ENCODE measurements around the gene CSH1.
"Not testable (repeated sequence)": the region's sequence is repeated elsewhere in the genome, so short reads cannot be mapped to it uniquely, and the experiment has no call there.

CSH1 gene

DNA sequence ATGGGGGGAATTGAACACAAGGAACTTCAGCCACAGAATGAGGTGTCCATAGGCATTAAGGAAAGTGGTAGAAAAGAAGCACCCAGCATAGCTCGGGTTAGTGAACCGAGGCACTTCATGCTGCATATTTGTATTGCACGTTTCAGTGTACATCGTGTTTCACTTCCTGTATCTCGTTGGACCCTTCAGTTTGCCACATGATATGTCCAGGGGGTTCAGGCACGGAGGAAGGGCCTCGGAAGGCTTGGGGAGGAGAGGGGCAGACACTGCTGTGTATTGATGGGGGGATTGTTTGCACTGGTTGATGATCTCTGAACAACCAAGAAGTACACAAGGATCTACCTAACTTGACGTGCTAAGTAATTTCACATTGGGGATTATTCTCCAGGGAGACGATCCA lies 26.0 kb upstream of the CSH1 start:
- not testable (repeated sequence) for H3K27me3 Mint-ChIP-seq; ATAC-seq (replicated peaks); DNase-seq; H3K9me3 Mint-ChIP-seq; H3K36me3 Mint-ChIP-seq (ENCODE audit: insufficient read depth); H3K4me3 Mint-ChIP-seq
- peak overlapping the region in 1 of 2 donors; percentile 62 for H3K27ac Mint-ChIP-seq
- H3K4me1 Mint-ChIP-seq (ENCODE audit: low read depth in 2 of 2) = peaks cover 6 to 12% of the 10 kb centered on the region in 2 donors

DNA sequence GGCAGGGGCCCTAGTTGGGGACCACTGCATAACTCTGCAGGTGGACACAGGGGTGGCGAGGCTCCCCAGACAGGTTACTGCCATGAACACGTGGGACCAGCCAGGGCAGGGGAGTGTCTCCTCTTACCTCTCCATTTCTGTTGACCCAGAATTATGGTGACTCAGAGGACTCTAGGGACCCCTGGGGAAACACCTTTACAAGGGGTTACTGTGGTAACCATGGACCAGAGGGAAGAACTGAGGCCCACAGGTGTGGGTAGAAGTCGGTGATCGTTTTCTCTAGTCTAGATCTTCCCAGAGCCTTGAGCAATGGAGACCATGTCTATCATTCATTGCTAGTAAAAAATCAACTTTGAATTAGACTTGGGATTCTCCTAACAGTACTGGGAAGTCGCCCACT lies 24.4 kb upstream of the CSH1 start:
- not testable (repeated sequence) for H3K36me3 Mint-ChIP-seq (ENCODE audit: insufficient read depth); H3K27ac Mint-ChIP-seq; H3K27me3 Mint-ChIP-seq; H3K4me3 Mint-ChIP-seq; ATAC-seq (replicated peaks); H3K9me3 Mint-ChIP-seq; DNase-seq
- peaks cover 6 to 12% of the 10 kb centered on the region in 2 donors for H3K4me1 Mint-ChIP-seq (ENCODE audit: low read depth in 2 of 2)

DNA sequence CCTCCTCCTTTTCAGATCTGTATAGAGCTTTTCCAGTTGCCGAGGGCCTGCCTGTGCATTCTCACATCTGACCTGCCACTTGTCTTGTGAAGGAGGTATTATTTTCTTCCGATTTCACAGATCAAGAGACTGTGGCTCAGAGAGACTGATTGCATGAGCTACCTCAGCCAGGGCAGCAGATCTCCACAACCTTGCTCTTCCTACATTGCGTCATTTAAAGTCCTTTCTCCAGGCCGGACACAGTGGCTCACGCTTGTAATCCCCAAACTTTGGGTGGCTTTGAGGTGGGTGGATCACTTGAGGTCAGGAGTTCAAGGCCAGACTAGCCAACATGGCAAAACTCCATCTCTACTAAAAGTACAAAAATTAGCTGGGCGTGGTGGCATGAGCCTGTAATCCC lies 23.7 kb upstream of the CSH1 start:
- not testable (repeated sequence) for H3K36me3 Mint-ChIP-seq (ENCODE audit: insufficient read depth); ATAC-seq (replicated peaks); H3K27ac Mint-ChIP-seq; H3K9me3 Mint-ChIP-seq; H3K27me3 Mint-ChIP-seq; DNase-seq; H3K4me3 Mint-ChIP-seq
- peaks cover 6 to 12% of the 10 kb centered on the region in 2 donors for H3K4me1 Mint-ChIP-seq (ENCODE audit: low read depth in 2 of 2)

DNA sequence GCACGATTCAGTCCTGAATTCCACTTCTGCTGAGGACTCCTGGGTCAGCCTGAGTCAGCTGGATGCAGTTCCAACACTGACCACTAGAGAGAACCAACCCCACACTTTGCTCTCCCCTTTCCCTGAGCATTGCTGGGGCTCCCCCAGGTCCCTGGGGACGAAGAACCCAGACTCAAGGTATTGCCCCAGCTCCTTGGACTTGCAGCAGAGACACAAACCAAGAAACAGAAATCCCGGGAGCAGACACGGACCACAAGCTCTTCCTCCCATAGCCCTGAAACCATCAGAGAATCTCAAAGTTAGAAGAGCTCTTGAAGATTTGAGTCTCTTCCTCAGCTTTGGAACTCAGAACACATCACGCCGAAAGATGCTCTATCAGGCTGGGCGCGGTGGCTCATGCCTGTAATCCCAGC lies 22.9 kb upstream of the CSH1 start:
- Mint-ChIP-seq H3K27ac (peak overlapping the region; percentile 23 to 63), H3K36me3 (ENCODE audit: insufficient read depth) (no peaks in the 10 kb centered on the region), H3K4me1 (ENCODE audit: low read depth in 2 of 2) (peaks cover 6 to 12% of the 10 kb centered on the region in 2 donors), H3K27me3 (peaks cover 5 to 9% of the 10 kb centered on the region in 2 donors), H3K4me3 (peak overlapping the region in 1 of 2 donors; percentile 2), H3K9me3 (no peaks in the 10 kb centered on the region)
- ATAC-seq (replicated peaks) (peak; percentile 97), DNase-seq (peak; percentile 71 to 81 (median 77))

DNA sequence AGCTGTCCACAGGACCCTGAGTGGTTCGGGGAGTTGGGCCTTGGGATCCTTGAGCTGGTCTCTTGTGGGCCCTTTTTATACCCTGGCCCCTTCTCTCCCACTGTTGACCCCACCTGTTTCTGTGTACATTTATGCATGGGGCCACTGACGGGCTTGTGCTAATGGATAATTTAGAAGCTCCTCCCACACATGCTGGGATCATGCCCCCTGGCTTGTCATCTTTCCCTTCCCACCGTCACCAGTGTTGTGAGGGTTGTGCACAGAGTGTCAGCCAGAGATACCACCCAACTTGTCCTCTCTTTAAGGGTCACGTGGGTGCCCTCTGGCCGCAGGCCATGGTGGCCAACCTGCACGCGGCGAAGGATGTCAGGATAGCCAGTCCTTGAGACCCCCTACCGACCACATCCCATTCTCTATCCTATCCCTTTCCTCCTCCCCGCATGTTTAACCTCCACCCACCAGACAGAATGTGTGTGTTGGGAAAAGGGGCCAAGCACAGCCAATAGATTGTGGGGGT lies 22.5 kb upstream of the CSH1 start, which contains the start of gene GH1:
GH1 (minus strand) TSS at position 51 of the 517 bp plus-strand sequence. CDS start 63 bp downstream, outside the sequence.
- H3K4me3 Mint-ChIP-seq = peak within 1 kb of the TSS in 1 of 2 donors; percentile 2
- H3K27me3 Mint-ChIP-seq; H3K36me3 Mint-ChIP-seq (ENCODE audit: insufficient read depth); ATAC-seq (replicated peaks); H3K9me3 Mint-ChIP-seq; DNase-seq: not testable (repeated sequence)
- H3K4me1 Mint-ChIP-seq (ENCODE audit: low read depth in 2 of 2) = peaks cover 6 to 12% of the 10 kb centered on the region in 2 donors
- H3K27ac Mint-ChIP-seq = peak within 1 kb of the TSS; percentile 23 to 63

DNA sequence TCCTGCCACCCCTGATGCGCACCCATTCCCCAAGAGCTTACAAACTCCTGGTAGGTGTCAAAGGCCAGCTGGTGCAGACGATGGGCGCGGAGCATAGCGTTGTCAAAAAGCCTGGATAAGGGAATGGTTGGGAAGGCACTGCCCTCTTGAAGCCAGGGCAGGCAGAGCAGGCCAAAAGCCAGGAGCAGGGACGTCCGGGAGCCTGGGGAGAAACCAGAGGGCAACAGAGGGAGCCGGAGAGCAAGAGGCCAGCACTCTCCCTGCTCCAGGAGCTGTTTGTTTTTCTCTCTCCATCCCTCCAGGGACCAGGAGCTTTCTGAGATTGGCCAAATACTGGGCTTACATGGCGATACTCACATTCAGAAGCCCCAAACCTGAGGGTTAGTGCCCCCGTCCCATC lies 21.9 kb upstream of the CSH1 start:
- no peaks in the 10 kb centered on the region for H3K9me3 Mint-ChIP-seq
- no peak overlapping the region for H3K27ac Mint-ChIP-seq
- H3K4me3 Mint-ChIP-seq = no peak overlapping the region
- peaks cover 5 to 9% of the 10 kb centered on the region in 2 donors for H3K27me3 Mint-ChIP-seq
- ATAC-seq (replicated peaks) (no peak), DNase-seq (no peak)
- H3K4me1 Mint-ChIP-seq (ENCODE audit: low read depth in 2 of 2) = peaks cover 6 to 12% of the 10 kb centered on the region in 2 donors
- H3K36me3 Mint-ChIP-seq (ENCODE audit: insufficient read depth) = no peaks in the 10 kb centered on the region

DNA sequence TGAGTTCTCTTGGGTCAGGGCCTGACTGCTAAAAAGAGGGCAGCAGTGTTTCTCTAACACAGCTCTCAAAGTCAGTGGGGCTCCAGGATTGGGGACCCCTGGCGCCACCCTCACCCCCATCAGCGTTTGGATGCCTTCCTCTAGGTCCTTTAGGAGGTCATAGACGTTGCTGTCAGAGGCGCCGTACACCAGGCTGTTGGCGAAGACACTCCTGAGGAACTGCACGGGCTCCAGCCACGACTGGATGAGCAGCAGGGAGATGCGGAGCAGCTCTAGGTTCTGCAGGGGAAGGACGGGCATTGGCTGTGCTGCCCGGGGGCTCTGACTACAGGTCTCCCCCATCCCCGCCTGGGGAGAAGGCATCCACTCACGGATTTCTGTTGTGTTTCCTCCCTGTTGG lies 21.3 kb upstream of the CSH1 start:
- Mint-ChIP-seq H3K27me3 (peaks cover 5 to 9% of the 10 kb centered on the region in 2 donors), H3K4me3 (no peak overlapping the region), H3K9me3 (no peaks in the 10 kb centered on the region), H3K27ac (no peak overlapping the region), H3K4me1 (ENCODE audit: low read depth in 2 of 2) (peaks cover 6 to 12% of the 10 kb centered on the region in 2 donors), H3K36me3 (ENCODE audit: insufficient read depth) (no peaks in the 10 kb centered on the region)
- no peak for ATAC-seq (replicated peaks)
- no peak for DNase-seq

DNA sequence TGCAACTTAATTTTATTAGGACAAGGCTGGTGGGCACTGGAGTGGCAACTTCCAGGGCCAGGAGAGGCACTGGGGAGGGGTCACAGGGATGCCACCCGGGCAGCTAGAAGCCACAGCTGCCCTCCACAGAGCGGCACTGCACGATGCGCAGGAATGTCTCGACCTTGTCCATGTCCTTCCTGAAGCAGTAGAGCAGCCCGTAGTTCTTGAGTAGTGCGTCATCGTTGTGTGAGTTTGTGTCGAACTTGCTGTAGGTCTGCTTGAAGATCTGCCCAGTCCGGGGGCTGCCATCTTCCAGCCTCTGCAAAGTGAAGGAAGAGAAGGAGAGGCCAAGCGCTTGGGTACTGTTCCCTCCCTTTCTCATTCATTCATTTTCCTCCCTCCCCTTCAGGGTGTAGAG lies 20.8 kb upstream of the CSH1 start:
- not testable (repeated sequence) for ATAC-seq (replicated peaks); H3K4me1 Mint-ChIP-seq (ENCODE audit: low read depth in 2 of 2)

DNA sequence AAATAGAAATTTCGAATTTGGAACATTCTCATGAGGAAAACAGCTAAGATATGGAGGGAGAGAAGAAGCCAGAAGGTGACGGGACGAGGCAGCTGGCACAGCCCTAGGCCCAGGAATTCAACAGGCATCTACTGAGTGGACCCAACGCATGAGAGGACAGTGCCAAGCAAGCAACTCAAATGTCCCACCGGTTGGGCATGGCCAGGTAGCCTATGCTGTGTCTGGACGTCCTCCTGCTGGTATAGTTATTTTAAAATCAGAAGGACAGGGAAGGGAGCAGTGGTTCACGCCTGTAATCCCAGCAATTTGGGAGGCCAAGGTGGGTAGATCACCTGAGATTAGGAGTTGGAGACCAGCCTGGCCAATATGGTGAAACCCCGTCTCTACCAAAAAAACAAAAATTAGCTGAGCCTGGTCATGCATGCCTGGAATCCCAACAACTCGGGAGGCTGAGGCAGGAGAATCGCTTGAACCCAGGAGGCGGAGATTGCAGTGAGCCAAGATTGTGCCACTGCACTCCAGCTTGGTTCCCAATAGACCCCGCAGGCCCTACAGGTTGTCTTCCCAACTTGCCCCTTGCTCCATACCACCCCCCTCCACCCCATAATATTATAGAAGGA lies 20.3 kb upstream of the CSH1 start:
- Mint-ChIP-seq H3K36me3 (ENCODE audit: insufficient read depth) (no peaks in the 10 kb centered on the region), H3K4me3 (no peak overlapping the region), H3K9me3 (no peaks in the 10 kb centered on the region), H3K27me3 (peaks cover 5 to 10% of the 10 kb centered on the region in 2 donors), H3K27ac (no peak overlapping the region), H3K4me1 (ENCODE audit: low read depth in 2 of 2) (peaks cover 6 to 12% of the 10 kb centered on the region in 2 donors)
- ATAC-seq (replicated peaks) (no peak), DNase-seq (no peak)

More for the DNA sequence above, 20.8 kb upstream of the CSH1 start:
- DNase-seq; H3K4me3 Mint-ChIP-seq; H3K9me3 Mint-ChIP-seq; H3K27me3 Mint-ChIP-seq; H3K36me3 Mint-ChIP-seq (ENCODE audit: insufficient read depth); H3K27ac Mint-ChIP-seq: not testable (repeated sequence)

DNA sequence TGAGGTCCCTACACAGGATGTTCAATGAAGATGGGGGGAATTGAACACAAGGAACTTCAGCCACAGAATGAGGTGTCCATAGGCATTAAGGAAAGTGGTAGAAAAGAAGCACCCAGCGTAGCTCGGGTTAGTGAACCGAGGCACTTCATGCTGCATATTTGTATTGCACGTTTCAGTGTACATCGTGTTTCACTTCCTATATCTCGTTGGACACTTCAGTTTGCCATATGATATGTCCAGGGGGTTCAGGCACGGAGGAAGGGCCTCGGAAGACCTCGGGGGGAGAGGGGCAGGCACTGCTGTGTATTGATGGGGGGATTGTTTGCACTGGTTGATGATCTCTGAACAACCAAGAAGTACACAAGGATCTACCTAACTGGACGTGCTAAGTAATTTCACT lies 19.4 kb upstream of the CSH1 start:
- not testable (repeated sequence) for ATAC-seq (replicated peaks); DNase-seq; H3K4me3 Mint-ChIP-seq; H3K9me3 Mint-ChIP-seq; H3K27ac Mint-ChIP-seq; H3K36me3 Mint-ChIP-seq (ENCODE audit: insufficient read depth)
- Mint-ChIP-seq H3K4me1 (ENCODE audit: low read depth in 2 of 2) (peaks cover 9 to 16% of the 10 kb centered on the region in 2 donors), H3K27me3 (peaks cover 10 to 18% of the 10 kb centered on the region in 2 donors)

DNA sequence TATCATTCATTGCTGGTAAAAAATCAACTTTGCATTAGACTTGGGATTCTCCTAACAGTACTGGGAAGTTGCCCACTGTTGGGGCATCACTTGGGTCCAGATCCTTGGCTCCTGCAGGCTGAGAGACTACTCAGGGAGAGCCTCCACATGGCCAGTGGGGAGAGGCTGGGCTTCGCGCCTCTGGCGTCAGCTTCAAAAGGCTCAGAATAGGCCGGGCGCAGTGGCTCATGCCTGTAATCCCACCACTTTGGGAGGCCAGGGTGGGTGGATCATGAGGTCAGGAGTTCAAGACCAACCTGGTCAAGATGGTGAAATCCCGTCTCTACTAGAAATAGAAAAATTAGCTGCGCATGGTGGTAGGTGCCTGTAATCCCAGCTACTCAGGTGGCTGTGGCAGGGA lies 18.1 kb upstream of the CSH1 start:
- ATAC-seq (replicated peaks) = no peak
- H3K36me3 Mint-ChIP-seq (ENCODE audit: insufficient read depth) = peaks cover 4% of the 10 kb centered on the region
- H3K27me3 Mint-ChIP-seq = peaks cover 10 to 17% of the 10 kb centered on the region in 2 donors
- no peak for DNase-seq
- H3K4me1 Mint-ChIP-seq (ENCODE audit: low read depth in 2 of 2) = peaks cover 9 to 13% of the 10 kb centered on the region in 2 donors
- H3K9me3 Mint-ChIP-seq = no peaks in the 10 kb centered on the region
- no peak overlapping the region for H3K27ac Mint-ChIP-seq
- H3K4me3 Mint-ChIP-seq = no peak overlapping the region

DNA sequence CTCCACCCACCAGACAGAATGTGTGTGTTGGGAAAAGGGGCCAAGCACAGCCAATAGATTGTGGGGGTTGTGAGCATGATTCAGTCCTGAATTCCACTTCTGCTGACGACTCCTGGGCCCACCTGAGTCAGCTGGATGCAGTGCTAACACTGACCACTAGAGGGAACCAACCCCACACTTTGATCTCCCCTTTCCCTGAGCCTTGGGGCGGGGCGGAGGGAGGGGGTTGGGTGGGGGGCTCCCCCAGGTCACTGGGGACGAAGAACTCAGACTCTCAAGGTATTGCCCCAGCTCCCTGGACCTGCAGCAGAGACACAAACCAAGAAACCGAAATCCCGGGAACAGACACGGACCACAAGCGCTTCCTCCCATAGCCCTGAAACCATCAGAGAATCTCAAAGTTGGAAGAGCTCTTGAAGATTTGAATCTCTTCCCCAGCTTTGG lies 15.3 kb upstream of the CSH1 start:
- ATAC-seq (replicated peaks) (peak; percentile 81), DNase-seq (peak; percentile 60 to 71 (median 64))
- Mint-ChIP-seq H3K9me3 (no peaks in the 10 kb centered on the region), H3K4me3 (no peak overlapping the region), H3K27ac (no peak overlapping the region), H3K4me1 (ENCODE audit: low read depth in 2 of 2) (peaks cover 3 to 8% of the 10 kb centered on the region in 2 donors), H3K36me3 (ENCODE audit: insufficient read depth) (peaks cover 4% of the 10 kb centered on the region), H3K27me3 (peaks cover 5 to 9% of the 10 kb centered on the region in 2 donors)

DNA sequence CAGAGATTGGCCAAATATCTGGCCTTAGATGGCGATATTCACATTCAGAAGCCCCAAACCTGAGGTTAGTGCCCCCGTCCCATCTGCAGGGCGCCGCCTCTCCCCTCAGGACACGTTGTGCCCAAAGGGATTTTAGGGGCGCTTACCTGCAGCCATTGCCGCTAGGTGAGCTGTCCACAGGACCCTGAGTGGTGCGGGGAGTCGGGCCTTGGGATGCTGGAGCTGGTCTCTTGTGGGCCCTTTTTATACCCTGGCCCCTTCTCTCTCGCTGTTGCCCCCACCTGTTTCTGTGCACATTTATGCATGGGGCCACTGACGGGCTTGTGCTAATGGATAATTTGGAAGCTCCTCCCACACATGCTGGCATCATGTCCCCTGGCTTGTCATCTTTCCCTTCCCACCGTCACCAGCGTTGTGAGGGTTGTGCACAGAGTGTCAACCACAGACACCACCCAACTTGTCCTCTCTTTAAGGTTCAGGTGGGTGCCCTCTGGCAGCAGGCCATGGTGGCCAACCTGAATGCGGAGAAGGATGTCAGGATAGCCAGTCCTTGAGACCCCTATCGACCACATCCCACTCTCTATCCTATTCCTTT lies 14.8 kb upstream of the CSH1 start, which contains the start of gene CSHL1:
CSHL1 (minus strand) TSS at position 218 of the 595 bp plus-strand sequence; CDS start at position 156, 62 bp downstream.
- no peaks in the 10 kb centered on the region for H3K9me3 Mint-ChIP-seq
- ATAC-seq (replicated peaks) (no peak), DNase-seq (no peak)
- H3K4me3 Mint-ChIP-seq = no peak within 1 kb of the TSS
- peaks cover 3 to 8% of the 10 kb centered on the region in 2 donors for H3K4me1 Mint-ChIP-seq (ENCODE audit: low read depth in 2 of 2)
- H3K27ac Mint-ChIP-seq = no peak within 1 kb of the TSS
- H3K27me3 Mint-ChIP-seq = peaks cover 5 to 9% of the 10 kb centered on the region in 2 donors
- H3K36me3 Mint-ChIP-seq (ENCODE audit: insufficient read depth) = peaks cover 7% of the 10 kb centered on the region

DNA sequence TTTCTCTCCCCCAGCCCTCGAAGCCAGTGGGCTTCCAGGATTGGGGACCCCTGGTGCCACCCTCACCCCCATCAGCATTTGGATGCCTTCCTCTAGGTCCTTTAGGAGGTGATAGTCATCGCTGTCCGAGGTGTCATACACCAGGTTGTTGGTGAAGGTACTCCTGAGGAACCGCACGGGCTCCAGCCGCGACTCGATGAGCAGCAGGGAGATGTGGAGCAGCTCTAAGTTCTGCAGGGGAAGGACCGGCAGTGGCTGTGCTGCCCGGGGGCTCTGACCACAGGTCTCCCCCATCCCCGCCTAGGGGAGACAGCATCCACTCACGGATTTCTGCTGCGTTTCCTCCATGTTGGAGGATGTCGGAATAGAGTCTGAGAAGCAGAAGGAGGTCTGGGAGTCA lies 13.7 kb upstream of the CSH1 start:
- ATAC-seq (replicated peaks) (no peak), DNase-seq (no peak)
- H3K27me3 Mint-ChIP-seq = peaks cover 5 to 9% of the 10 kb centered on the region in 2 donors
- H3K9me3 Mint-ChIP-seq = no peaks in the 10 kb centered on the region
- H3K27ac Mint-ChIP-seq = no peak overlapping the region
- H3K4me3 Mint-ChIP-seq = no peak overlapping the region
- H3K36me3 Mint-ChIP-seq (ENCODE audit: insufficient read depth) = peaks cover 7% of the 10 kb centered on the region
- H3K4me1 Mint-ChIP-seq (ENCODE audit: low read depth in 2 of 2) = peaks cover 3 to 8% of the 10 kb centered on the region in 2 donors
